Hippocampal formation (tissue), 2 donors: ENCODE results near the gene SPATA45.

ENCODE experiments used
- DNase-seq, 2 donors: peaks; one replicate each; lab custom pipeline; 2025; lab: John Stamatoyannopoulos, UW

Gene SPATA45

GRCh38 chr1:212828395-212828794 is 19.1 kb downstream of the SPATA45 start:
- DNase-seq: no peak

GRCh38 chr1:212827831-212828278 is 19.6 kb downstream of the SPATA45 start:
- no peak for DNase-seq

GRCh38 chr1:212827171-212827776 is 20.2 kb downstream of the SPATA45 start:
- no peak for DNase-seq

GRCh38 chr1:212825798-212826452 is 21.5 kb downstream of the SPATA45 start:
- DNase-seq: no peak

GRCh38 chr1:212824201-212824600 is 23.2 kb downstream of the SPATA45 start:
- DNase-seq: no peak

- DNase-seq: no peak
Observed at GRCh38 chr1:212822956-212823355, 24.5 kb downstream of the SPATA45 start.

- no peak for DNase-seq
Observed at GRCh38 chr1:212820969-212821368, 26.5 kb downstream of the SPATA45 start.

GRCh38 chr1:212819726-212820125 is 27.7 kb downstream of the SPATA45 start:
- no peak for DNase-seq

- no peak for DNase-seq
Observed at GRCh38 chr1:212816567-212817278, 30.7 kb downstream of the SPATA45 start.

- peak in 1 of 2 donors; percentile 40 for DNase-seq
Observed at GRCh38 chr1:212814537-212815334, 32.7 kb downstream of the SPATA45 start.

GRCh38 chr1:212805767-212806166 is 41.7 kb downstream of the SPATA45 start:
- DNase-seq: no peak

- DNase-seq: no peak
Observed at GRCh38 chr1:212797681-212798080, 49.8 kb downstream of the SPATA45 start.

GRCh38 chr1:212794561-212795014 is 52.9 kb downstream of the SPATA45 start:
- DNase-seq: peak in 1 of 2 donors; percentile 78

- DNase-seq: no peak
Observed at GRCh38 chr1:212792396-212792908, 55.0 kb downstream of the SPATA45 start.

GRCh38 chr1:212791676-212792395 is 55.6 kb downstream of the SPATA45 start, which contains the start of the genes NSL1 and TATDN3:
Gene NSL1 (minus strand): TSS chr1:212791777. CDS start chr1:212791763, 14 bp downstream.
Gene TATDN3 (plus strand): TSS chr1:212791894. CDS start chr1:212791922, 28 bp downstream.
- peak; percentile 86 to 90 for DNase-seq

- DNase-seq: peak in 1 of 2 donors; percentile 58
Observed at GRCh38 chr1:212791261-212791675, 56.2 kb downstream of the SPATA45 start.

GRCh38 chr1:212785871-212786270 is 61.6 kb downstream of the SPATA45 start:
- DNase-seq: no peak

- no peak for DNase-seq
Observed at GRCh38 chr1:212783976-212784375, 63.5 kb downstream of the SPATA45 start.

- peak in 1 of 2 donors; percentile 6 for DNase-seq
Observed at GRCh38 chr1:212782422-212783154, 64.9 kb downstream of the SPATA45 start.

GRCh38 chr1:212781225-212781624 is 66.2 kb downstream of the SPATA45 start:
- no peak for DNase-seq
